Fibroblast of skin of back (primary cell): Measurements from ENCODE around the gene C8A. TPM values are rescaled to one million over a fixed set of nuclear protein-coding genes. Genes with fewer than 3 reads are reported as not detected.

Experiments used
- DNase-seq: peaks from one replicate; pipeline ENCODE4 v3.0.0-alpha.2; 2013
- polyA plus RNA-seq, 2 experiments: library from polyadenylated mRNA; unstranded; fragments of 120-200 nt; gene quantifications; one replicate each; pipeline ENCODE4 v1.2.1, GENCODE V29; 2013; ENCODE audit not compliant: insufficient read length in 2 of 2

Gene C8A
- not detected for polyA plus RNA-seq (2013, experiment 1 of 2; ENCODE audit: insufficient read length)
- not detected for polyA plus RNA-seq (2013, experiment 2 of 2; ENCODE audit: insufficient read length)

- DNase-seq = no peak
These were observed at the start of gene C8A for GRCh38 chr1:56854521-56855099. Gene C8A (plus strand): TSS chr1:56854797. CDS start chr1:56854902, 105 bp downstream.

- DNase-seq = no peak
These were observed 47.8 kb upstream of the C8A start for GRCh38 chr1:56806804-56807203.

DNA sequence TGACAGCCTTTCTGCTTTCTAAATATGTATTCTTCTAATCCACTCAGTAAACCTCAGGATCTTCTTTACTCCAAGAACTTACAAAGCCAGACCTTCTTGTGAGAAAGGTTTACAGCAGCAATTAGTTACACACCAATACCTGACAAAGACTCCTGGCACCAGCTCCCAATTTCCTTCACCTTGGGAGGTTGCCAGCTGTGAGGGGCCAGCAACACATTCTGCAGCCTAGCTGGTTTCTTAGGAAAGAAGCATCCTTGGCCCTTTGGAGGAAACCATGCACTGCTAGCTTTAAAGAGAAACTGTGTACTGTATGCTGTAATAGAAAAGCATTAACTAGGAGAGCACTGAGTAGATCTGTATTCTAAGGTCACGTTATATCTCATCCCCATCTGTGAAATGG lies 46.2 kb upstream of the C8A start:
- no peak for DNase-seq

DNA sequence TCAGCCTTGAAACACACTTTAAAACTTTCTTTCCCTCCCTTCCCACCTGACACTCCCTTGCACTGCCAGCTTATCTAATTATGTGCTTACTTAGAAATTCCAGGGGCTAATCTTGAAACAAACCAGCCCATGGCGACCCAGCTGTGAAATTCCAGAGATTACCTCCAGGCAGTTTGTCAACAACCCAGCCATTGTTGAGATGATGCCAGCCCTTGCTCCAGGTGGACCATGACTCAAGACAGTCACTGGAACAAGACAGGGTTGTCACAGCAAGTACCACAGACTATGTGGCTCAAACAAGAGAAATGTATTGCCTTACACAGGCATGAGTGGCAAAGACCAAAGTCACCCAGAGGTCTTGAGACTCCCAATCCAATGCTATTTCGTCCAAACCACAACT lies 43.3 kb upstream of the C8A start:
- DNase-seq = no peak

- peak; percentile 10 for DNase-seq
These were observed 40.4 kb upstream of the C8A start for GRCh38 chr1:56814205-56814604.

GRCh38 chr1:56816264-56816663 lies 38.3 kb upstream of the C8A start:
- DNase-seq = no peak

DNA sequence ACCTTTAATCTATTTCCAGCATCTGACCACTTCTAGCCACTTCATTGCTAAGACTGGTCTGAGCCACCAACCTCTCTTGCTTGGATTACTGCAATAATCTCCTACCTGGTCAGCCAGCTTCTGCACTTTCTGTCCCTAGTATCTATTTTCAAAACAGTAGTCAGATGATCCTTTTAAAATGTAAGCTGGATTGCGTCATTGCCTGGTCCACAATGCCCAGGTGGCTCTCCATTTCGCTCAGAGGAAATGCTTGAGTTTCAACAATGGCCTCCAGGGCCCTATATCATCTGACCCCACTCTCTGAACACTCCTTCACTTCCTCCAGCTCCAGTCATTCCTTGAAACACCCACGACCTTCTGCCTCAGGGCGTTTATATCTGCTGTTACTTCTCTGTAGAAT lies 37.7 kb upstream of the C8A start:
- DNase-seq = no peak

GRCh38 chr1:56817716-56818463 lies 36.7 kb upstream of the C8A start:
- DNase-seq = peak; percentile 22

DNA sequence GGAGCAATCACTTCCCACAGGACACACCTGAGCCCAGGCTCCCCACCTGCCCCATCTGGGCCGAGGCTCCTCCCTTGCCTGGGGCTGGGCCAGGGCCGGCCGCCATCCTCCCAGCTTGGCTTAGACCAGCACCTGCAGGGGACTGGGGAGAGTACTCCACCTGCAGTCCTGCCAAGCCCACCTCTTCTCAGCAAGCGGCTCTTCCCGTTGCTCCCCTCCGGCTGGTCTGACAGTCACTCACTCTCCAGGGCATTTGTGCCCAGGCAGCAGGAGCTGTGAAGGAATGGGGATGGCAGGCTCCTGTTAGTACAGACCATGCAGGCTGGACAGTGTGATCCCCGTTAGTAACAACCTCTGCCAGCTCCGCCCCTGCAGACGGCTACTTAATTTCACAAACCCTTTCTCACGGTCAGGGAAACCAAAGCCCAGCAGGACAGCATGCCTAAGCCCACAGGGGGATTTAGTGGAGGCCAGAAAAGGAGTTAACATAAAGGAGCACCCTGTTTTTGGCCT lies 35.2 kb upstream of the C8A start, which contains the start of gene FYB2:
TSS of gene FYB2 (minus strand) at position 18 of the 513 bp plus-strand sequence. CDS start 114 bp downstream, outside the sequence.
- peak; percentile 18 for DNase-seq

GRCh38 chr1:56820755-56821461 lies 33.7 kb upstream of the C8A start:
- DNase-seq = peak; percentile 79

- DNase-seq = peak; percentile 45
These were observed 33.2 kb upstream of the C8A start for GRCh38 chr1:56821462-56821797.

DNA sequence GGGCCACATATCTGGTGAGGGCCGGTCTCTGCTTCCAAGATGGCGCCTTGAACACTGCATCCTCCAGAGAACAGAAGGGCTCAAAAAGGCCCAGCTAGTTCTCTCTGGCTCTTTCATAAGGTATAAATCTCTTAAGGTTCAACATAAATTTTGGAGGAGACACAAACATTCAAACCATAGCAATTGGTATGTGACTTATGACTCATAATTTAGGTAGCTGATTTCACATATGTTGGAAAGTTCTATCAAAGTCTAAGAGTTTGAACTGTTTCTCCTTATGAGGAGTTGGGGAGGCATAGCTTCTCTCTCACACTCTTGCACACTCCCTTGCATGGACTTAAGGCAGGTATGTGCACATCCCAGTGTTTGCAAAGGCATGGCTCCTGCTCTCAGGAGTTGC lies 30.3 kb upstream of the C8A start:
- DNase-seq = peak; percentile 37

GRCh38 chr1:56824938-56825337 lies 29.7 kb upstream of the C8A start:
- peak; percentile 26 for DNase-seq

- no peak for DNase-seq
These were observed 29.2 kb upstream of the C8A start for GRCh38 chr1:56825436-56825835.

DNA sequence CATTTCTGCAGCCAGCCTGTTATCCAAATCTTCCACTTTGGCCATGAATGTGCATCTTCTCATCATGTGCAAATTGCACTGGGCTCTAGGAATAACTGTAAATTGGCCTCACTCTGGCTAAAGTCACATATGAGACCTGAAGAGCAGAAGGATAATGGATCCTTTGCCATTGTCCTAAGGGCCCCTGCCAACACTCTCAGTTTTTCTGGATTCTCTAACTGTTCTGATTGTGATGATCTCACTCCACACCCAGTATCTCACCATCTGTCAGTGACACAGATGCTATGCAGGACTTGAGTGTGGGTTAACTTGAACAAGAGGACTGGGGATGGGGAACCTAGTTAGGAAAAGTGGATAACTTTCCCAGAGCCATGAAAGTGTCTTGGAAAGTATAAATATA lies 26.9 kb upstream of the C8A start:
- DNase-seq = no peak

- no peak for DNase-seq
These were observed 24.5 kb upstream of the C8A start for GRCh38 chr1:56830052-56830451.

GRCh38 chr1:56831871-56832693 lies 22.5 kb upstream of the C8A start:
- peak; percentile 98 for DNase-seq

- no peak for DNase-seq
These were observed 21.5 kb upstream of the C8A start for GRCh38 chr1:56833088-56833487.

GRCh38 chr1:56834137-56834900 lies 20.3 kb upstream of the C8A start:
- DNase-seq = no peak

- no peak for DNase-seq
These were observed 18.9 kb upstream of the C8A start for GRCh38 chr1:56835657-56836056.

GRCh38 chr1:56836359-56836758 lies 18.2 kb upstream of the C8A start:
- DNase-seq = no peak
